H1 (cell line): ENCODE measurements around the gene PPP2R2C. TPM values are rescaled to one million over a fixed set of nuclear protein-coding genes. Genes with fewer than 3 reads are reported as not detected.

ENCODE experiments used
- CTCF ChIA-PET: fragments of 300-600 bp; sonication (Branson Sonifier 250); formaldehyde crosslinking; loops from one replicate; lab custom pipeline; 2021; ENCODE audit not compliant: partially characterized antibody; lab: Charles Lee
- POLR2A ChIA-PET: fragments of 300-600 bp; sonication (Branson Sonifier 250); formaldehyde crosslinking; loops from one replicate; lab custom pipeline; 2021; ENCODE audit warnings: inconsistent platforms; ENCODE audit not compliant: partially characterized antibody; lab: Charles Lee
- DNase-seq, 2 experiments: peaks; one replicate each; pipeline versions ENCODE4 v3.0.0 to v3.0.0-alpha.2; 2010 to 2022; ENCODE audit warnings: low spot score in 2 of 2, low read depth in 1 of 2, mixed read lengths in 1 of 2
- FAIRE-seq: peaks from 2 replicates; lab custom pipeline; 2011; peaks lifted over from hg19 to GRCh38; lab: Jason Lieb, UNC
- H2AFZ ChIP-seq: 2 replicates; pipeline ENCODE4 v1.8.1; 2012; ENCODE audit warnings: low read length, inconsistent platforms
- H2AK5ac ChIP-seq: 2 replicates; pipeline ENCODE4 v1.6.1; 2013; ENCODE audit warnings: low read depth, low read length
- H2BK120ac ChIP-seq: replicated peaks from 2 replicates; pipeline ENCODE3; 2013; ENCODE audit warnings: low read depth, low read length, inconsistent platforms
- H2BK12ac ChIP-seq: 2 replicates; pipeline ENCODE4 v1.6.1; 2013; ENCODE audit warnings: low read depth, low read length
- H2BK15ac ChIP-seq: 2 replicates; pipeline ENCODE4 v1.6.1; 2013; ENCODE audit warnings: low read length
- H2BK20ac ChIP-seq: 2 replicates; pipeline ENCODE4 v1.6.1; 2013; ENCODE audit warnings: low read length
- H2BK5ac ChIP-seq: 2 replicates; pipeline ENCODE4 v1.6.1; 2013; ENCODE audit warnings: low read depth, low read length
- H3K14ac ChIP-seq: 2 replicates; pipeline ENCODE4 v1.6.1; 2013; ENCODE audit warnings: inconsistent platforms; ENCODE audit not compliant: insufficient read length
- H3K18ac ChIP-seq: 2 replicates; pipeline ENCODE4 v1.6.1; 2013; ENCODE audit warnings: low read length; ENCODE audit errors: extremely low read depth
- H3K23ac ChIP-seq: 2 replicates; pipeline ENCODE4 v1.6.1; 2013; ENCODE audit warnings: inconsistent platforms; ENCODE audit not compliant: insufficient read length
- H3K23me2 ChIP-seq: 2 replicates; pipeline ENCODE4 v1.6.1; 2013; ENCODE audit warnings: low read depth, low read length
- H3K27ac ChIP-seq: 2 replicates; pipeline ENCODE4 v1.6.1; 2011; ENCODE audit warnings: low read depth, low read length, inconsistent platforms
- H3K27me3 ChIP-seq, 4 experiments: replicated peaks in 1 of 4; 1 replicate in 1 of 4; 2 replicates in 3 of 4; pipeline versions ENCODE4 v1.6.1 to v1.8.1; 2011 to 2013; ENCODE audit warnings: low read length in 3 of 4, mild to moderate bottlenecking in 3 of 4, inconsistent platforms in 2 of 4, mixed read lengths in 2 of 4, moderate library complexity in 1 of 4; ENCODE audit not compliant: control insufficient read depth in 3 of 4, insufficient read depth in 3 of 4; ENCODE audit errors: extremely low read depth in 1 of 4
- H3K36me3 ChIP-seq, 4 experiments: 2 replicates each; pipeline versions ENCODE4 v1.6.1 to v1.8.1; 2011 to 2013; ENCODE audit warnings: mild to moderate bottlenecking in 4 of 4, low read length in 3 of 4, moderate library complexity in 2 of 4, control low read depth in 1 of 4, inconsistent platforms in 1 of 4; ENCODE audit not compliant: insufficient read depth in 4 of 4, control insufficient read depth in 2 of 4
- H3K4ac ChIP-seq: replicated peaks from 2 replicates; pipeline ENCODE3; 2013; ENCODE audit warnings: low read length, low read depth, mixed read lengths, inconsistent platforms; ENCODE audit not compliant: insufficient read length
- H3K4me1 ChIP-seq, 4 experiments: replicated peaks in 1 of 4; 1 replicate in 1 of 4; 2 replicates in 3 of 4; pipeline versions ENCODE4 v1.6.1 to v1.8.1; 2011 to 2013; ENCODE audit warnings: low read length in 3 of 4, inconsistent platforms in 2 of 4, mixed read lengths in 1 of 4; ENCODE audit not compliant: insufficient read depth in 4 of 4, control insufficient read depth in 3 of 4
- H3K4me2 ChIP-seq, 2 experiments: 2 replicates each; pipeline versions ENCODE4 v1.6.1 to v1.8.1; 2011 to 2013; ENCODE audit warnings: low read depth in 2 of 2, low read length in 2 of 2, control low read depth in 1 of 2, inconsistent platforms in 1 of 2, mild to moderate bottlenecking in 1 of 2; ENCODE audit not compliant: insufficient read depth in 1 of 2
- H3K4me3 ChIP-seq, 4 experiments: fragments of 200-600, 300-600 bp in 1 of 4; sonication (generic), shearing (Covaris generic), sonication (Bioruptor Twin) in 1 of 4; 2 replicates each; pipeline versions ENCODE4 v1.5.1 to v1.8.1; 2011 to 2016; ENCODE audit warnings: low read length in 4 of 4, low read depth in 3 of 4, control low read depth in 2 of 4, inconsistent platforms in 2 of 4, mild to moderate bottlenecking in 2 of 4, mixed read lengths in 1 of 4, moderate library complexity in 1 of 4; ENCODE audit not compliant: insufficient read depth in 2 of 4; ENCODE audit errors: extremely low read depth in 1 of 4
- H3K56ac ChIP-seq: replicated peaks from 2 replicates; pipeline ENCODE3; 2013; ENCODE audit warnings: low read depth, mild to moderate bottlenecking, mixed read lengths, low read length, inconsistent platforms; ENCODE audit not compliant: insufficient read length
- H3K79me1 ChIP-seq: 2 replicates; pipeline ENCODE4 v1.6.1; 2013; ENCODE audit warnings: low read depth, low read length, control low read depth
- H3K79me2 ChIP-seq, 2 experiments: 2 replicates each; pipeline versions ENCODE4 v1.6.1 to v1.8.1; 2012 to 2013; ENCODE audit warnings: low read length in 2 of 2, mild to moderate bottlenecking in 2 of 2, inconsistent platforms in 1 of 2; ENCODE audit not compliant: insufficient read depth in 2 of 2, control insufficient read depth in 1 of 2
- H3K9ac ChIP-seq, 4 experiments: replicated peaks in 1 of 4; 1 replicate in 1 of 4; 2 replicates in 3 of 4; pipeline versions ENCODE4 v1.6.1 to v1.8.1; 2011 to 2013; ENCODE audit warnings: low read depth in 3 of 4, low read length in 3 of 4, control low read depth in 2 of 4, mild to moderate bottlenecking in 2 of 4, moderate library complexity in 2 of 4, inconsistent platforms in 1 of 4; ENCODE audit errors: extremely low read depth in 1 of 4
- H3K9me3 ChIP-seq, 2 experiments: 2 replicates each; pipeline versions ENCODE4 v1.6.1 to v1.8.1; 2012 to 2013; ENCODE audit warnings: mild to moderate bottlenecking in 2 of 2, moderate library complexity in 2 of 2, control low read depth in 1 of 2, inconsistent platforms in 1 of 2, low read depth in 1 of 2, low read length in 1 of 2, mixed read lengths in 1 of 2; ENCODE audit not compliant: insufficient read depth in 2 of 2
- H4K20me1 ChIP-seq, 2 experiments: replicated peaks in 1 of 2; 2 replicates each; pipeline versions ENCODE3 to v1.8.1; 2011 to 2013; ENCODE audit warnings: inconsistent platforms in 2 of 2, low read length in 2 of 2, mild to moderate bottlenecking in 1 of 2; ENCODE audit not compliant: insufficient read depth in 2 of 2, control insufficient read depth in 1 of 2
- H4K5ac ChIP-seq: 2 replicates; pipeline ENCODE4 v1.6.1; 2013; ENCODE audit warnings: low read length, low read depth, mixed read lengths, inconsistent platforms; ENCODE audit not compliant: insufficient read length
- H4K8ac ChIP-seq: 2 replicates; pipeline ENCODE4 v1.8.0; 2013; ENCODE audit warnings: mild to moderate bottlenecking, moderate library complexity, low read length, inconsistent platforms; ENCODE audit not compliant: insufficient read depth; ENCODE audit errors: extremely low read depth
- H4K91ac ChIP-seq: replicated peaks from 2 replicates; pipeline ENCODE3; 2013; ENCODE audit warnings: low read length, mixed read lengths, inconsistent platforms; ENCODE audit not compliant: insufficient read length
- ATF2 ChIP-seq: IDR thresholded peaks from 2 replicates; pipeline ENCODE4 v1.6.1; 2012; ENCODE audit warnings: low read length, inconsistent platforms
- BRCA1 ChIP-seq: IDR thresholded peaks from 2 replicates; pipeline ENCODE4 v1.6.1; 2012; ENCODE audit warnings: low read depth, low read length, improper control_type of control experiment
- CEBPB ChIP-seq: IDR thresholded peaks from 2 replicates; pipeline ENCODE4 v1.6.1; 2012; ENCODE audit warnings: low read depth, low read length
- EZH2 ChIP-seq: fragments of 200-600 bp; sonication (generic); IDR thresholded peaks from 2 replicates; pipeline ENCODE4 v1.7.1; 2012; ENCODE audit warnings: low read depth, mild to moderate bottlenecking, moderate library complexity, low read length, inconsistent platforms; ENCODE audit not compliant: severe bottlenecking
- GTF2F1 ChIP-seq: IDR thresholded peaks from 2 replicates; pipeline ENCODE4 v1.6.1; 2012; ENCODE audit warnings: low read depth, low read length, improper control_type of control experiment, borderline replicate concordance
- HDAC2 ChIP-seq, 2 experiments: fragments of 300-600 bp in 1 of 2; sonication (generic) in 1 of 2; IDR thresholded peaks; 2 replicates each; pipeline ENCODE4 v1.6.1; 2011 to 2012; ENCODE audit warnings: low read depth in 2 of 2, low read length in 2 of 2, mild to moderate bottlenecking in 2 of 2, moderate library complexity in 2 of 2, borderline replicate concordance in 1 of 2, inconsistent platforms in 1 of 2
- NANOG ChIP-seq: IDR thresholded peaks from 2 replicates; pipeline ENCODE4 v1.6.1; 2011; ENCODE audit warnings: low read length, low read depth, mild to moderate bottlenecking, inconsistent platforms; ENCODE audit not compliant: insufficient read depth, poor library complexity, severe bottlenecking
- POLR2A ChIP-seq, 2 experiments: IDR thresholded peaks; 1 replicate in 1 of 2; 2 replicates in 1 of 2; pipeline ENCODE4 v1.6.1; 2011; ENCODE audit warnings: low read depth in 2 of 2, low read length in 2 of 2, mild to moderate bottlenecking in 2 of 2; ENCODE audit errors: control extremely low read depth in 1 of 2
- SIX5 ChIP-seq: IDR thresholded peaks from 2 replicates; pipeline ENCODE4 v1.6.1; 2011; ENCODE audit warnings: mild to moderate bottlenecking, low read depth, low read length
- SP2 ChIP-seq: IDR thresholded peaks from 2 replicates; pipeline ENCODE4 v1.6.1; 2012; ENCODE audit warnings: mild to moderate bottlenecking, low read length, inconsistent platforms
- SRF ChIP-seq: IDR thresholded peaks from 2 replicates; pipeline ENCODE4 v1.6.1; 2011; ENCODE audit warnings: mild to moderate bottlenecking, low read depth, low read length, moderate library complexity
- TAF1 ChIP-seq: IDR thresholded peaks from 2 replicates; pipeline ENCODE4 v1.6.1; 2011; ENCODE audit warnings: mild to moderate bottlenecking, low read depth, low read length
- TAF7 ChIP-seq: optimal IDR thresholded peaks from 2 replicates; pipeline ENCODE3; 2011; ENCODE audit warnings: low read depth, mild to moderate bottlenecking, inconsistent platforms, low read length, moderate library complexity, borderline replicate concordance
- TCF12 ChIP-seq: IDR thresholded peaks from 2 replicates; pipeline ENCODE4 v1.6.1; 2011; ENCODE audit warnings: low read depth, mild to moderate bottlenecking, low read length
- WGBS, 2 experiments: shearing (Covaris generic) in 1 of 2; methylation state at CpG; one replicate each; pipeline versions ENCODE4 v1.1.6 to v1.1.7; 2013 to 2015; ENCODE audit warnings: low lambda C conversion rate in 2 of 2, mixed read lengths in 2 of 2, inconsistent platforms in 1 of 2, low coverage in 1 of 2, missing lambda C conversion rate in 1 of 2; ENCODE audit not compliant: insufficient replicate concordance in 2 of 2, insufficient coverage in 1 of 2, insufficient read length in 1 of 2; ENCODE audit errors: extremely low coverage in 1 of 2, missing lambda C conversion rate in 1 of 2; 5-methylcytosine and 5-hydroxymethylcytosine counted together
- polyA plus RNA-seq, 7 experiments: library from polyadenylated mRNA; depleted of rRNA in 3 of 7; stranded (reverse) in 5 of 7; unstranded in 2 of 7; fragments of >200 nt in 5 of 7; fragments of 200-250 nt in 2 of 7; gene quantifications; 1 replicate in 5 of 7; 2 replicates in 1 of 7; 4 replicates in 1 of 7; pipeline versions ENCODE4 v1.2.1 to v1.2.3, GENCODE V29; 2011 to 2013; ENCODE audit warnings: missing spikeins in 2 of 7, mixed read lengths in 2 of 7
- total RNA-seq: library from RNA; stranded (reverse); fragmentation: NEBNext Ultra II Directional; extraction: Animal tissue kit (Norgen Biotek cat#: 25700); gene quantifications from 2 replicates; pipeline ENCODE4 v1.2.1, GENCODE V29; 2021

The PPP2R2C gene
- total and polyA plus RNA-seq, 2 of the 8 experiments (the other 6 are each of a cell fraction or from before 2014, with no cell fraction given) = 6.4 TPM

- H2BK12ac ChIP-seq = no peak overlapping the region
- H3K4ac ChIP-seq = no peak overlapping the region
- H2BK120ac ChIP-seq = no peak overlapping the region
- H3K23ac ChIP-seq = no peak overlapping the region
- H4K5ac ChIP-seq = no peak overlapping the region
- H2BK5ac ChIP-seq = no peak overlapping the region
- H3K27ac ChIP-seq = no peak overlapping the region
- no peaks in the 10 kb centered on the region for H3K23me2 ChIP-seq
- no peak overlapping the region for H3K56ac ChIP-seq
- H3K4me2 ChIP-seq = no peak overlapping the region
- H2AFZ ChIP-seq = no peak overlapping the region
- H3K79me1 ChIP-seq = no peaks in the 10 kb centered on the region
- 90% methylated on average over 6 of the region's 6 CpGs; no CpG with 5 or more reads in 1 of the 2 experiments for WGBS, 2 experiments
- H2AK5ac ChIP-seq = no peak overlapping the region
- H2BK15ac ChIP-seq = no peak overlapping the region
- H3K79me2 ChIP-seq = no peaks in the 10 kb centered on the region
- no peaks in the 10 kb centered on the region for H4K20me1 ChIP-seq
- H3K36me3 ChIP-seq = no peaks in the 10 kb centered on the region
- H3K9ac ChIP-seq = no peak overlapping the region
- H3K4me3 ChIP-seq = no peak overlapping the region
- H3K9me3 ChIP-seq = no peaks in the 10 kb centered on the region
- FAIRE-seq (no peak), DNase-seq (no peak)
- peaks cover 0 to 16% (median 7%) of the 10 kb centered on the region in 4 experiments; a peak in 5 of 7 replicates for H3K4me1 ChIP-seq
- H3K18ac ChIP-seq = no peak overlapping the region
- ChIA-PET CTCF (interaction anchor here (0.7 to 12.2 kb wide), 10 partner anchors 13 to 208 kb away, joined by 3 to 175 read pairs (median 4); no protein-coding TSS in a partner anchor), POLR2A (no interaction called here)
- no peak overlapping the region for H4K91ac ChIP-seq
- no peak overlapping the region for H4K8ac ChIP-seq
- no peak overlapping the region for H2BK20ac ChIP-seq
- no peaks in the 10 kb centered on the region for H3K27me3 ChIP-seq
- H3K14ac ChIP-seq = no peak overlapping the region
- TF ChIP-seq GTF2F1 (no peak), CEBPB (no peak), SIX5 (no peak), POLR2A (IDR thresholded peaks at IDR 0.05; ENCODE audit: control extremely low read depth in 1 of 2, low read depth in 2 of 2, low read length in 2 of 2) (no peak), ATF2 (no peak), BRCA1 (no peak), TCF12 (no peak), TAF7 (no peak), SP2 (no peak), HDAC2 (IDR thresholded peaks at IDR 0.05; ENCODE audit: borderline replicate concordance in 1 of 2, low read depth in 2 of 2, low read length in 2 of 2) (no peak), TAF1 (no peak), SRF (no peak), NANOG (no peak), EZH2 (no peak)
Observed at GRCh38 chr4:6341696-6342095, 130.7 kb downstream of the PPP2R2C start.
